Occipital lobe (tissue), 2 donors: Measurements from ENCODE around the gene TMEM178B. TPM values are rescaled to one million over a fixed set of nuclear protein-coding genes. Genes with fewer than 3 reads are reported as not detected.
"Not testable (repeated sequence)": the region's sequence is repeated elsewhere in the genome, so short reads cannot be mapped to it uniquely, and the experiment has no call there.

Experiments used
- DNase-seq: peaks from one replicate; lab custom pipeline; 2025; lab: John Stamatoyannopoulos, UW
- total RNA-seq: library from RNA; depleted of rRNA; stranded (reverse); fragments of >200 nt; gene quantifications from one replicate; pipeline ENCODE4 v1.2.3, GENCODE V29; 2014

TMEM178B gene
- total RNA-seq, 1 donor from 2014 or later: 50.7 TPM

GRCh38 chr7:141142058-141142457, 68.2 kb downstream of the TMEM178B start:
- DNase-seq: no peak

GRCh38 chr7:141144921-141145629, 71.2 kb downstream of the TMEM178B start:
- no peak for DNase-seq

- DNase-seq: no peak
Observed at GRCh38 chr7:141145630-141145982, 71.7 kb downstream of the TMEM178B start.

GRCh38 chr7:141147482-141147881, 73.6 kb downstream of the TMEM178B start:
- no peak for DNase-seq

- DNase-seq: no peak
Observed at GRCh38 chr7:141150465-141150864, 76.6 kb downstream of the TMEM178B start.

GRCh38 chr7:141151746-141152145, 77.9 kb downstream of the TMEM178B start:
- DNase-seq: no peak

- DNase-seq: no peak
Observed at GRCh38 chr7:141153231-141153630, 79.4 kb downstream of the TMEM178B start.

- no peak for DNase-seq
Observed at GRCh38 chr7:141154131-141154732, 80.4 kb downstream of the TMEM178B start.

GRCh38 chr7:141156407-141156806, 82.5 kb downstream of the TMEM178B start:
- DNase-seq: no peak

GRCh38 chr7:141157138-141157765, 83.4 kb downstream of the TMEM178B start:
- no peak for DNase-seq

GRCh38 chr7:141158561-141158960, 84.7 kb downstream of the TMEM178B start:
- peak; percentile 22 for DNase-seq

- DNase-seq: no peak
Observed at GRCh38 chr7:141160246-141160860, 86.5 kb downstream of the TMEM178B start.

GRCh38 chr7:141161550-141162535, 88.0 kb downstream of the TMEM178B start:
- no peak for DNase-seq

GRCh38 chr7:141165521-141165920, 91.7 kb downstream of the TMEM178B start:
- DNase-seq: no peak

- no peak for DNase-seq
Observed at GRCh38 chr7:141166926-141167325, 93.1 kb downstream of the TMEM178B start.

GRCh38 chr7:141167381-141167964, 93.6 kb downstream of the TMEM178B start:
- DNase-seq: no peak

- not testable (repeated sequence) for DNase-seq
Observed at GRCh38 chr7:141169157-141169556, 95.3 kb downstream of the TMEM178B start.

GRCh38 chr7:141175728-141176127, 101.9 kb downstream of the TMEM178B start:
- not testable (repeated sequence) for DNase-seq

- DNase-seq: not testable (repeated sequence)
Observed at GRCh38 chr7:141177120-141177519, 103.3 kb downstream of the TMEM178B start.

GRCh38 chr7:141178486-141179135, 104.7 kb downstream of the TMEM178B start:
- no peak for DNase-seq
